ENCODE results near the gene NOTCH1. TPM values are rescaled to one million over a fixed set of nuclear protein-coding genes. Genes with fewer than 3 reads are reported as not detected.
A peak's percentile ranks its signal among the peaks of the same experiment; 100 is the strongest.

Gene NOTCH1
- total RNA-seq, 1 donor from 2014 or later = 284 TPM

- DNase-seq (ENCODE audit: extremely low read depth, low read depth, low spot score) = no peak
Observed at GRCh38 chr9:136532799-136533774, 12.8 kb downstream of the NOTCH1 start.

DNA sequence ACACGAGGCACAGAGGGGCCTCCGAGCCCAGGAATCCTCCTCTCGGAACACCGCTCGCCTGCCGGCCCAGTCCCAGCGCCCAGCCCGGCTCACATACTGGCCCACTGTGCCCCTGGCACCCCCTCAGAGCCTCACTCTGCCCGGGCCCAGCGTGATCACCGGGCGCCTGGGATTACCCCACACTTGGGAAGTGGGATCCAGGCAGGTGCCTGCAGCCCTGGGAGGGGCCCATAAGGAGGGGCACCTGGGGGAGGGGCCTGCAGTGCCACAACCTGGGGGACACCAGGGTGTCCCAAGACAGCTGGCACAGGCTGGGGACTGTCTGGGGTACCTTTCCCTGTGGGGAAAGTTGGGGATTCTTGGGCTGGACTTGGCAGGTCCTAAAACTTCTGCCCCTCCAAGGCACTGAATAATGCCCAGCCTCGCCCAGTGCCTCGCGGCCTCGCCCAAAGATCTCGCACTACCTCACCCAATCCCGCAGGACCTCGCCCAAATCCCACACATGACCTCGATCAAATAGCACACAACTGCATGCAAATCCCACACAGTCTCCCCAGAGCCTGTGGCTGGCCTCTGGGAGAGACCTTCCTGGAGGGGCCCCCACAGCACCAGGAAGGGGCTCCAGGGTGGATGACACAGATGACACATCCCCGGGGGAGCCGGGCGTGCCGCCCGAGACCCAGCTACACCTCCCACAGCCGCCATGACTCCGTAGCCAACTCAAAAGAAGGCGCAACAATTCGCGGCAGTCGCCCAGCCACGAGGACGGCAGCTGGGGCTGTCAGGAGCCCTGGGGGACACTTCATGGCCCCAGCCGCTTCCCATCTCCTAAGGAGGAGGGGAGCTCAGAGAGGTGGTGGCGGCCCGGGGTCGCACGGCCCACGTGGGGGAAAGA lies 13.7 kb downstream of the NOTCH1 start:
- DNase-seq (ENCODE audit: extremely low read depth, low read depth, low spot score) = no peak

DNA sequence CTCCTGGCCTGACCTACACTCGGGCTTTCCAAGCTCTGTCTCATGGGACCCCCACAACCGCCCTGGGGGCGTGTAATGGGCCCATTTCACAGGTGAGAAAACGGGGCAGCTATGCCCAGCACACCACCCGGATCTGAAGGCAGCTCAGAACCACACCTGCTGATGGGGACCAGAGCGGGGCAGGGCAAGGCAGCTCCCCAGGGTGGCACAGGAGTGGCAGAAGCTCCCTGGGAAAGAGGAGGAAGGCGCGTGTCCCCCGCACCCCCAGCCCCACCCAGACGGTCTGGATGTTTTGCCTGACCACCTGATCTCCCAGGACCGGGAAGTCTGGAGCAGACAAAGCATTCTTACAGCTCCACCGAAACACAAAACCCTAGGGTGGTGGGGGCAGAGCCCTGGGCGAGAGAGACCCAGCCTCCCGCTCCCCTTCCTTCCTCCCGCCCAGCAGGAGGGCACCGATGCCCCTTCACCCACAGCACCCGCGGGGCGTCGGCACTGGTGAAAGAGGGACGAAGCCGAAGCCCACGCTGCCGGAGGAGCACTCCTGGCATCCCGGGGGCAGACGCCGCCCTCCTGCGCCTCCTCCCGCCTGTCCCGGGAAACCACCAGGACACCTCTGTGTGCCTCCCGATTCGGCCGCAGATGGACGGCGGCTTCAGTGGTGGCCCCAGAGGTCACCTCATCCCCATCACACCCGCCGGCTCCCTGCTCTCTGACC lies 14.5 kb downstream of the NOTCH1 start:
- DNase-seq (ENCODE audit: extremely low read depth, low read depth, low spot score) = no peak

- DNase-seq (ENCODE audit: extremely low read depth, low read depth, low spot score) = no peak
Observed at GRCh38 chr9:136530461-136531089, 15.3 kb downstream of the NOTCH1 start.

DNA sequence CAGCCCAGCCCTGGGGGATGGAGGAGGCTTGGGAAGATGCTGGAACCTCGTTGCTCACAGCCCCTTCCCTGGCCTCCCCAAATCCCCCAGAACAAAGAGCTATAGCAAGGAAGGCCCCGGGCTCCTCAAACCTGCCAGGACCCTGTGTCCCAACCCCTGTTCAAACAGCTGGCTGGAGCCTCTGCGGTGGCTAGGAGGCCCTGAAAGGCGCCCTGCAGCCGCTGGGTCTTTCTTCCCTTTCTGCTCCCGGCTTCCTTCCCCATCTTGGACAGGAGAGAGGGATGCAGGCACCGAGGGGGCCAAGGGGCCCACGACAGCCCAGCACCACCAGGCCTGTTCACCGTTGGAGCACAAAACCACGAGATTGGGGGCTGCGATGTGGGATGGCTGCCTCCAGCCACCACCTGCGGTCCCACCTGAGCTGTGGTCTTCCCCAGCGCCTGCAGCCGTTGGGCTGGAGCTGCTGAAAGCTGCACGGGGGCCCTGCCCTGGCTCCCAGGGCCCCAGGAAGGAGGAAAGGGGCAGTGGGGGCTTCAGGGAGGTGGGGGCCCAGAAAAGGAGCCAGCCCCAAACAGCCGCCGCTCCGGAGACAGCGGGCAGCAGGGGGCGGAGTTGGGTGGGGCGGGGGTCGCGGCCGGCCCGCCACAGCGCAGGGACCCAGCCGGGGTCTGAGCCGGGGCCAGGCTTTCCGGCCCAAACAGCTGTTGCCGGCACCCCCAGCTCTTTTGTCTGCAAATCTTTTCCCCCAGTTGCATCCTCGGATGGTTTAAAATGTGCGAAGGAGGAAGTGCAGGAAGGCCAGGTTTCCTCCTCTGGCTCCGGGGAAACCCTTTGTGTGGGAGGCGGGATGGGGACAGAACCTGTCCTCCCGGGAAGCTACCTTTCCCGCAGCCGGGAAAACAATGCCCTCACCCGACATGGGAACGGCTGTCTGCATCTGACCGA lies 16.1 kb downstream of the NOTCH1 start:
- DNase-seq (ENCODE audit: extremely low read depth, low read depth, low spot score) = peak; percentile 58

DNA sequence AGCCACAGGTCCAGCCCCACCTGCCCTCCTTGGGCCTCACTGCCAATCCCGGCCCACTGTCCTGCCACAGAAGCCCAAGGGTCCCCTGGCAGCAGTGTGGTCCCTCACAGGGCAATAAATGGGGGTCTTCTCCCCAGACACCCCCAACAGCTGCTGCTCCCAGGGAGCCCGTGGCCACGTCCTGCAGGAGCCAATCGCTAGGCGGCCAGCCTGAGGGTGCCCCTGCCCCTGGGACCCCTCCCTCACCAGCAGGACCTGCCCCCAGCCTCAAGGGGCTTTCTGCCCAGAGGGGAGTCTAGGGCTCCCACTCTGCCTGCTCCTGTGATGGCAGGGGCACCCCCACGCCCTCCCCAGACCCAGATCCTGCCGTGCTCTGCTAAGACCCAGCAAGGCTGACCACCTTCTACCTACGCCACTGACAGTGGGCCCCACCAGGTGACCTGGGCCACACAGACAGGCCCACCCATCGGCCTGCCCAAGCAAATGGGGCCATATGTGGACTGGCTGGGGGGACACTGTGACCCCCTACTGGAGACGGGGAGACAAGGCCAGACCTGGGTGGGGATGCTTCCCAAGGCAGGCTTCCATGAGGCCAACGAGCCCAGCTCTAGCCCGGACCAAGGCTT lies 17.0 kb downstream of the NOTCH1 start:
- no peak for DNase-seq (ENCODE audit: extremely low read depth, low read depth, low spot score)

DNA sequence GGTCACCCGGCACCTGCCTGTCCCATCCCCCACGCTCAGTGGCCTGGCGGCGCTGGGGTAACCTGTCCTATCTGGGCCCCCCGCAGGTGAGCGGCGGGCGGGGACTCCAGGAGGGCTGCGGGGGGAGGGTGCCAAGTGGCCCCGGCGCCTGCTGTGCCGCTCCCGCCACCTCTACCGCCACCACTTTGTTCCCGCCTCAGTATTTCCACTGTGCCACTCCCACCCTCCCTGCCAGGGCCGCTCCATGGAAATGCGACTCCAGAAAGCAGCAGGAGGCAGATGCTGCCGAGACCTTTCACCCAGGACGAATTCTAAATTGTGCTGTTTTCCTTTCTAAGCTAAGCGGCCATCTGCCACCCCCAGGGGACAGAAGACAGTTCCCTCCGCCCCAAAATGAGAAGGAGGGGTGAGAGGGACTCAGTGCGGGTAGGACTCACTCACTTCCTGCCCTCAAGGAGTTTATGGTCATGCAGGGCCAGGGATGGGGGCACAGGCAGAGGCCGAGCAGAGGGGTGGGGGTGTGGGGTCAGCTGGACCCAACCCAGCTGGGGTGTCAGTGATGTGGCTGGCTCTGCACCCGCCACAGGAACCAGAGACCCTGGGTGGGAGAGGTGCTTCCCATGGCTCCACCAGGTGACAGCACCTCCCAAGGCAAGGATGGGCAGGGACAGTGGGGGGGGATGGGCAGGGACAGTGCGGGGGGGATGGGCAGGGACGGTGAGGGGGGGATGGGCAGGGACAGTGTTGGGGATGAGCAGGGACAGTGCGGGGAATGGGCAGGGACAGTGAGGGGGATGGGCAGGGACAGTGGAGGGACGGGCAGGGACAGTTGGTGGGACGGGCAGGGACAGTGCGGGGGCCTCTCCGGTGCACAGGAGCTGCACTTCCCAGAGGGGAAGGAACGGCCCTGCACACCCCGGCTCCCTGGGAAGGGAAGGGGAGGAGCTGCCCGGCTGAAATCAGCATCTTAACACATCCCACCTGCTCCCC lies 17.8 kb downstream of the NOTCH1 start:
- no peak for DNase-seq (ENCODE audit: extremely low read depth, low read depth, low spot score)

DNA sequence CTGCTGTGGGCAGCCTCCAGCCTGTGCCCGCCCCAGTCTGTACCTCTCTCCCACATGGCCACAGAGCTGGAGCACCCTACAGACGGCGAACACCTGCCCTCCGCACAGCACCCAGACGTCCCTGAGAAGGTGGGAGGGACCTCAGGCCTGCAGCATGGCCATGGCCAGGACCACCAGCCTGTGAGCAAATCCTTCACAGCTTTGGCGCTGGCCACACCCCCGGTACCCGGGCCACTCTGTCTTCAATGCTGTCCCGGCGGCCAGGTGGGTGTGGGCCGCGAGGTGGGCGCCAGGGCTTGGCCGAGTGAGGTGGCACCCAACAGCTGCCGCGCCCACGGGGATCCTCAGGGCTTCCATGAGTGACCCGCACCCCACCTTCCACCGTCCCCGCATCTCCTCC lies 18.7 kb downstream of the NOTCH1 start:
- no peak for DNase-seq (ENCODE audit: extremely low read depth, low read depth, low spot score)

GRCh38 chr9:136526625-136527066 lies 19.2 kb downstream of the NOTCH1 start:
- DNase-seq (ENCODE audit: extremely low read depth, low read depth, low spot score) = no peak

DNA sequence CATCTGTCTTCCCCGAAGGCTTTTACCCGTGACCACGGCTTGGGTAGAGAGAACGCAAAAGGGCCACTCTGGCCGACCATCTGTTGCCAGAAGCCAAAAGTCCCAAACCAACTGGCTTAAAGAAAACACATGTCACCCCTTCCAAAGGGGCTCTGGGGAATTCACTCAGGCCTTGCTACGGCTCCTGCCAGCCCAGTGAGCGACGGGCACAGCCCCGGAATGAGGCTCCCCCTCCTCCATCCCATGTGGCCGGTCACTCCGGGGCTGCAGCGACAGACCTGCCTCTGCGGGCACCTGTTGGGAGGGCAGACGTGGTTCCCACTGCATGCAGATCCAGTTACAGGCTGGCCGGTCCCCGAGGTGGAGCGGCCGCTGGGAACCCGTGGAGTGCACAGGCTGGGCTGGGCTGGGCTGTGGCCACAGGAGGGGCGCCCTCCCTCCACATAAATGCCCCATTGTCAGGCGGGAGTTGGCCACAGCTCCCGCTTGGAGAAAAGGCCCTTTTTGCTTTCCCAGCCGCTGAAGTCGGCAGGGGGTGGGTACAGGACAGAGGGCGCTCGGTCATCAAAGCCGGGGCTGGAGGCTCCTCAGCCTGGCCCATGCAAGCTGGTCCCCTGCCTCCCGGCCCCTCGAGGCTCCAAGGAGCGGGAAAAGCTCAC lies 19.9 kb downstream of the NOTCH1 start:
- no peak for DNase-seq (ENCODE audit: extremely low read depth, low read depth, low spot score)

DNA sequence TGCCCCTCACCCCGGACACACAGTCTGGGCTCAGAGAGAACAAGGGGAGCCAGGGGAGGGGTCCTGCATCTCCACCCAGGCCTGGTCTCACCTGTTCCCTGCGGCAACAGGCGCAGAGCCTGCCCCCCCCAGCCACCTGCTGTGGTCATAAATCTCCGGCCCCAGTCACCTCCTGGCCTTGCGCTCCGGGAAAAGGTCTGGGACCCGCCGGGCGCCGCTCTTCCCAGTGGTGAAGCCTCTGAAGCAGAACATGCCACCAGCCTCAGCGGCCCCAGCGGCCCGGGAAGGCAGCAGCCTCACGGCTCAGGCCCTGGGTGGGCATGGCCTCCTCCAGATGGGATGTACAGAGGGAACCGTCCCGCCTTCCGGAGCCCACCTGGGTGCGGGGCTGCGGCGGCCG lies 20.6 kb downstream of the NOTCH1 start:
- no peak for DNase-seq (ENCODE audit: extremely low read depth, low read depth, low spot score)

DNA sequence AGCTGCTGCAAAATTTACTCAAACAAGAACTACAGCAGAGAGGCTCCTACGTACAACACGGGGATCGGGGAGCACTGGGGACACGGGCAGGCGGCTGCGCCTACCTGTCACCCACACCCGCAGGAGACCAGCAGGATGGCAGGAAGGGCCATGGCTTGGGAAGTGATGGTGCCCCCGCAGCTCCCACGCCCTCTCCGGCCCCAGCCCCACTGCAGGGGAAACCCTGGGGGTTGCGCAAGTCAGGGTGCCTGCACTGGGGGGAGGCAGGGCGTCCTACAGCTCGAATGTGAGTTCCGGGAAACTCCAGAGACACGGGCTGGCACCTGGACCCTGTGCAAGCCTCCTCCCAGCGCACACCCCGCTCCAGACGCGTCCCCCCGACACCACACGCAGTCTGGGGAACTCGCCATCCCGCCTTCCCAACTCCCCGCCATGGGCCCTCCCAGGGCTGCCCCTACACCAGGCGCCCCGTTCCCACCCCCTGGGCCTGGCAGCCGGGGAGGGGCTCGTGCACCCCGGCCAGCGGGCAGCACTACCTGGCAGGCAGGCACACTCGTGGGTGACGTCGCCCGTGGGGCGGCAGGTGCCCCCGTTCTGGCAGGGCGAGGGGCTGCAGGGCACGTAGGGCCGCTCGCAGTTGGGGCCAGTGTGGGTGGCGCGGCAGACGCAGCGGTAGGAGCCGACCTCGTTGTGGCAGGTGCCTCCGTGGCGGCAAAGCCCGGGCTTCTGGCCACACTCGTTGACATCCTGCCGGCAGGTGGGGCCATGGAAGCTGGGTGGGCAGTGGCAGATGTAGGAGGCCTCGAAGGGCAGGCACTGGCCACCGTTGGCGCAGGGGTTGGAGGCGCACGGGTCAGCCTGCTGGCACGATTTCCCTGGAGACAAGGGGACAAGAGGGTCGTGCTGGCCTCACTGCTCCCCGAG lies 23.3 kb downstream of the NOTCH1 start:
- no peak for DNase-seq (ENCODE audit: extremely low read depth, low read depth, low spot score)

DNA sequence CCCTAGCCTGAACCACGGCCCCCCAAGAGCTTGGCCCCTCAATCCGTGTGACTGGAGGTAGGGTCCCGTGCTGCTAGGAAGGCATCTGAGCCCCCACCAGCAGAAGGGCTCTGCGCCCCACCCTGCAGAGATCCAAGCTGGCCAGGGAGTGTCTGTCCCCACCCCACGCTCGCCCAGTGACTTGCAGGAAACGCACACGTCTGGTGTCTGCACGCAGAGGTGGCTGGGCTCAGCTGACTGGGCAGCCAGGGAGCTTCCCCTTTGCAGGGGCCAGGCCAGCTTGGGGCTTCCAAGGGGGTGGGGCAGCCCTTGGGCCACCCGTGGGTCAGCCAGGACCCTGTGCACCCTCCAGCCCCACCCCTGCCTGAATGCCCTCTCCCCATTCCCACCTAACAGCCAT lies 24.3 kb downstream of the NOTCH1 start:
- DNase-seq (ENCODE audit: extremely low read depth, low read depth, low spot score) = no peak

DNA sequence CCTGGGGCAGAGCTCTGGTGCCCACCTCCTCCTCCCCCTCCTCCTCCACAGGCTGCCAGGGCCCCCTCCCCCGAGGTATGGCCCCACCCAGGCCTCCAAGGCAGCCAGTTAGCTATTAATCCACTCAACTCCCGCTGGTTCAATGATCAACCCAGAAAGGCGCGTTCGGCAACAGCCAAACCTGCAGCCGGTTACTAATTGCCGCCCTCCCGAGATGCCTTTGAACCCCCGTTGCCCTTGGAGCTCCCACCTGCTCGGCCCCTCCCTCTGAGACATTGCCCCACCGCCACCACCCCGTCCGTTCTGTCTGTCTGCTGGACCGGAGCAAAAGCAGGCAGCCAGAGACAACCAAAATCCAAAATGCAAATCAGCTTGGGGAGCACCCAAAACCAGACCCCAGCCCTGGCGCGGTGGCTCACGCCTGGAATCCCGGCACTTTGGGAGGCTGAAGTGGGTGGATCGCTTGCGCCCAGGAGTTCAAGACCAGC lies 25.8 kb downstream of the NOTCH1 start:
- DNase-seq (ENCODE audit: extremely low read depth, low read depth, low spot score) = no peak

DNA sequence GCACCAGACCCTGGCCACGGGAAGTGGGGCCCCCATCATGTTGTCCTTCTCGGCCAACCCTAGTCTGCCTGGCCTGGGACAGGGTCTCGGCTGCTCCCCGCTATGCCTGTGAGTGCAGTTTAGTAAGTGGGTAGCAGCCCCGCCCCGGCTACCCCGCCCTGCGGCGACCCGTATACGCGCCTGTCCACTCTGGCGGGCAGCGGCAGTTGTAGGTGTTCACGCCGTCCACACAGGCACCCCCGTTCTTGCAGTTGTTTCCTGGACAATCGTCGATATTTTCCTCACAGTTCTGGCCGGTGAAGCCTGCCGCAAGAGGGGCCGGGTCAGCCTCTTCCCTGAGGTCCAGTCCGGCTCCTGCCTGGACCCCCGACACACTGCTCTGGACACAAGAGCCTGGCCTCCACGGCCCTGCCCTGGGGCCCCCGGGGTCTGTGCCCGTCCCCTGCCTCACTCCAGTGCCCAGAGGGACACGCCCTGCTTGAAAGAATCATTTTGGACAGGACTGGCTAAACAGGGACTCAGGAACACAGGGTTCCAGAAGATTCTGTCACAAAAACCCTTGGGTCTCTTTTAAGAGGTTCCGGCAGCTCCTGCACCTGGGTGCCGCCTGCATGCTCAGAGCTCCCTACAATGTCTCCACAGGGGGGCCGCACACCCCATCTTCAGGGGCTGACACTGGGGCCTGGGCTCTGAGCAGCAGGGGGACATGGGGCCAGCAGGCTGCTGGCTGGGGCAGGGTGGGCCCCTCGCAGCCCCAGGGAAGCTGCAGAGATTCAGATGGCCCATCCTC lies 26.4 kb downstream of the NOTCH1 start:
- DNase-seq (ENCODE audit: extremely low read depth, low read depth, low spot score) = no peak
